KMS-11 (cell line): ENCODE results near the gene KLC4.

ENCODE experiments used
- H2AFZ ChIP-seq: fragments of 200-600 bp; sonication (generic); 2 replicates; pipeline ENCODE4 v1.6.1; 2016; ENCODE audit warnings: antibody characterized with exemption, mixed run types, low read depth
- H3K27ac ChIP-seq: fragments of 200-600 bp; sonication (generic); 2 replicates; pipeline ENCODE4 v1.6.1; 2016; ENCODE audit warnings: mild to moderate bottlenecking, mixed run types
- H3K27me3 ChIP-seq: fragments of 200-600 bp; sonication (generic); 2 replicates; pipeline ENCODE4 v1.6.1; 2017; ENCODE audit warnings: mild to moderate bottlenecking, low read depth, mixed run types, moderate library complexity; ENCODE audit not compliant: insufficient read depth
- H3K36me3 ChIP-seq: fragments of 200-600 bp; sonication (generic); 2 replicates; pipeline ENCODE4 v1.6.1; 2017; ENCODE audit warnings: mild to moderate bottlenecking, mixed run types; ENCODE audit not compliant: insufficient read depth
- H3K4me1 ChIP-seq: fragments of 200-600 bp; sonication (generic); 2 replicates; pipeline ENCODE4 v1.6.1; 2016; ENCODE audit warnings: mild to moderate bottlenecking, low read depth, mixed run types; ENCODE audit not compliant: poor library complexity, severe bottlenecking
- H3K4me2 ChIP-seq: fragments of 200-600 bp; sonication (generic); 2 replicates; pipeline ENCODE4 v1.7.0; 2016; ENCODE audit warnings: mild to moderate bottlenecking, mixed run types
- H3K4me3 ChIP-seq: fragments of 200-600 bp; sonication (generic); IDR thresholded peaks from 2 replicates; pipeline ENCODE4 v1.6.1; 2017; ENCODE audit warnings: low read depth, low read length, mixed read lengths; ENCODE audit not compliant: insufficient read depth
- H3K79me2 ChIP-seq: fragments of 200-600 bp; sonication (generic); 2 replicates; pipeline ENCODE4 v1.6.1; 2016; ENCODE audit warnings: low read depth, mixed run types; ENCODE audit not compliant: insufficient read depth
- H3K9ac ChIP-seq: fragments of 200-600 bp; sonication (generic); 2 replicates; pipeline ENCODE4 v1.6.1; 2016; ENCODE audit warnings: mild to moderate bottlenecking, mixed run types
- H4K20me1 ChIP-seq: fragments of 200-600 bp; sonication (generic); 2 replicates; pipeline ENCODE4 v1.6.1; 2016; ENCODE audit warnings: mild to moderate bottlenecking, mixed run types; ENCODE audit not compliant: insufficient read depth
- CTCF ChIP-seq: fragments of 200-600 bp; sonication (generic); conservative IDR thresholded peaks from 2 replicates; pipeline ENCODE4 v1.6.1; 2017; ENCODE audit warnings: low read depth, mild to moderate bottlenecking, antibody characterized with exemption, low read length, moderate library complexity, mixed read lengths

The KLC4 gene

GRCh38 chr6:43120944-43121913 lies 61.8 kb downstream of the KLC4 start:
- no peaks in the 10 kb centered on the region for H3K27me3 ChIP-seq
- H3K4me3 ChIP-seq: no peak overlapping the region
- no peaks in the 10 kb centered on the region for H3K36me3 ChIP-seq
- no peak overlapping the region for H3K27ac ChIP-seq
- H4K20me1 ChIP-seq: no peaks in the 10 kb centered on the region
- TF ChIP-seq CTCF: no peak
- no peak overlapping the region for H3K4me2 ChIP-seq
- no peak overlapping the region for H2AFZ ChIP-seq
- H3K4me1 ChIP-seq: no peaks in the 10 kb centered on the region
- no peaks in the 10 kb centered on the region for H3K79me2 ChIP-seq
- H3K9ac ChIP-seq: no peak overlapping the region

GRCh38 chr6:43122146-43122545 lies 62.7 kb downstream of the KLC4 start:
- Histone ChIP-seq H3K4me1 (no peaks in the 10 kb centered on the region), H3K9ac (no peak overlapping the region), H4K20me1 (no peaks in the 10 kb centered on the region), H3K4me3 (no peak overlapping the region), H3K4me2 (no peak overlapping the region), H3K27me3 (no peaks in the 10 kb centered on the region), H3K36me3 (no peaks in the 10 kb centered on the region), H3K79me2 (no peaks in the 10 kb centered on the region), H3K27ac (no peak overlapping the region), H2AFZ (no peak overlapping the region)
- no peak for TF ChIP-seq CTCF

- Histone ChIP-seq H3K27ac (no peak overlapping the region), H2AFZ (no peak overlapping the region), H3K9ac (no peak overlapping the region), H3K4me3 (no peak overlapping the region), H4K20me1 (no peaks in the 10 kb centered on the region), H3K4me1 (no peaks in the 10 kb centered on the region), H3K27me3 (no peaks in the 10 kb centered on the region), H3K36me3 (no peaks in the 10 kb centered on the region), H3K4me2 (no peak overlapping the region), H3K79me2 (no peaks in the 10 kb centered on the region)
- TF ChIP-seq CTCF: no peak
Observed at GRCh38 chr6:43123461-43124314, 64.3 kb downstream of the KLC4 start.

- Histone ChIP-seq H2AFZ (no peak overlapping the region), H4K20me1 (no peaks in the 10 kb centered on the region), H3K4me1 (no peaks in the 10 kb centered on the region), H3K27me3 (no peaks in the 10 kb centered on the region), H3K9ac (no peak overlapping the region), H3K4me2 (no peak overlapping the region), H3K27ac (no peak overlapping the region), H3K4me3 (no peak overlapping the region), H3K79me2 (no peaks in the 10 kb centered on the region), H3K36me3 (no peaks in the 10 kb centered on the region)
- TF ChIP-seq CTCF: no peak
Observed at GRCh38 chr6:43124481-43124880, 65.0 kb downstream of the KLC4 start.
